OCI-LY7 (cell line): Measurements from ENCODE around the gene TPM2.

Source experiments
- CTCF ChIP-seq: fragments of 200-600 bp; sonication (generic); conservative IDR thresholded peaks from 2 replicates; pipeline ENCODE4 v1.5.1; 2014; ENCODE audit warnings: mild to moderate bottlenecking, antibody characterized with exemption, low read length, moderate library complexity, mixed read lengths
- EZH2phosphoT487 ChIP-seq: fragments of 200-600 bp; sonication (generic); IDR thresholded peaks from 2 replicates; pipeline ENCODE4 v1.6.1; 2018; ENCODE audit warnings: low read depth, borderline replicate concordance, mild to moderate bottlenecking, mixed run types, antibody characterized with exemption, low read length, moderate library complexity, mixed read lengths

- TF ChIP-seq CTCF: no peak
- no peak for TF ChIP-seq EZH2phosphoT487
Measured at GRCh38 chr9:35652829-35653209, 36.9 kb downstream of the TPM2 start.
